Measurements from ENCODE around the gene FDX1.

The FDX1 gene

DNA sequence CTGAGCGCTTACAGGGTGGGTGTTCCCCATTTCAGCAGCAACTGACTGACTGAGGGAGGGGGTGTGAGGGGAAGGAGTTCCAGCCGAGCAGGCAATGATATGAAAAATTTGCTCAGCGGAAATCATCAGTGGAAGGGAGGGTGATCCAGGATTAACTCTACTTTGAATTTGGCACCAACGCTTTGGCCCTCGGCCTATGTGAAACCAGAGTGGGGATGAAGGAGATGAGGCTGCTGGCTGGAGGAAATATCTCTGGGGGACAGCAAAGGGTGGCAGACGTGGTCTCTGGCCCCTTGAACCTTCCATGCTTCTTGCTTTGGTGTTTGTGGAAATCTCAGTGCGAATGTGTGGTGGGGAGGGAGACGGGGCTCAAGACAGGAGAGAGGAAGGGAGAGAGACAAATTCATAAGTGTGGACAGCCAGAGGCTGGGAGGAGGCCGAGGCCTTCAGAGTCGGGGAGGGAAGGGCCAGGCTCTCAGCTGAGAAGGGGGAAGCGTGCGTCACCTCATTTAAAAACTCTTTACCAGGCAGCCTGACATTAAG lies 83.6 kb downstream of the FDX1 start:
- TF ChIP-seq, protein P1, sequence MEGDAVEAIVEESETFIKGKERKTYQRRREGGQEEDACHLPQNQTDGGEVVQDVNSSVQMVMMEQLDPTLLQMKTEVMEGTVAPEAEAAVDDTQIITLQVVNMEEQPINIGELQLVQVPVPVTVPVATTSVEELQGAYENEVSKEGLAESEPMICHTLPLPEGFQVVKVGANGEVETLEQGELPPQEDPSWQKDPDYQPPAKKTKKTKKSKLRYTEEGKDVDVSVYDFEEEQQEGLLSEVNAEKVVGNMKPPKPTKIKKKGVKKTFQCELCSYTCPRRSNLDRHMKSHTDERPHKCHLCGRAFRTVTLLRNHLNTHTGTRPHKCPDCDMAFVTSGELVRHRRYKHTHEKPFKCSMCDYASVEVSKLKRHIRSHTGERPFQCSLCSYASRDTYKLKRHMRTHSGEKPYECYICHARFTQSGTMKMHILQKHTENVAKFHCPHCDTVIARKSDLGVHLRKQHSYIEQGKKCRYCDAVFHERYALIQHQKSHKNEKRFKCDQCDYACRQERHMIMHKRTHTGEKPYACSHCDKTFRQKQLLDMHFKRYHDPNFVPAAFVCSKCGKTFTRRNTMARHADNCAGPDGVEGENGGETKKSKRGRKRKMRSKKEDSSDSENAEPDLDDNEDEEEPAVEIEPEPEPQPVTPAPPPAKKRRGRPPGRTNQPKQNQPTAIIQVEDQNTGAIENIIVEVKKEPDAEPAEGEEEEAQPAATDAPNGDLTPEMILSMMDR (IDR thresholded peaks at IDR 0.05; ENCODE audit: insufficient read depth, missing control alignments), result no peak
- FAIRE-seq, result no peak
- DNase-seq (ENCODE audit: insufficient read length, low spot score), result no peak

DNA sequence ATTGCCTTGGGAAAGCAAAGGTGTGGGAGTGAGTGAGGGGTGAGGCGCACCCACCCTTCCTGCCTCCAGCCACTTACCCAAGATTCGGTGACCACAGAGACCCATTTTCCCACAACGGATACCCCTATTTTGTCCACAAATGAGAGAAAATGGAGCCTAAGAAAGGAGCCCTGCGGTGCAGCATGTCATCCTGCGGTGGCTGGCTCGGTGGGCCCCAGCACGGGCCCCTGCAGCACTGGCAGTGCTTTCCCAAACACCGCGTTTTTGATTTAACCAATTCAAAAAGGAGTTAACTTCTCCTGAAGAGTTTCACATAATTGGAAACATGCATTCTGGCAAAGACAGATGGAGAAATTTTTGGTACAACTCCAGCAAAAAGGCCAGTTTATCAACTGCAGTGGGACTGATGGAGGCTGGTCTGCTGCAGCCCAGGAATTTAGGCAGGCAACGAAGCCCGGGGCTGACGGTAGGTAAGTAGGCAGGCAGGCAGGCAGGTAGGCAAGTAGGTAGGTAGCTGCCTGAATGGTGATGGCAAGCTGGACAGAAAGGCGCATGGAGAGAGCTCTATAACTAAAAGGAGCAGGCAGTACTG lies 84.2 kb downstream of the FDX1 start:
- TF ChIP-seq, protein P1 (IDR thresholded peaks at IDR 0.05; ENCODE audit: insufficient read depth, missing control alignments), result no peak
- no peak for DNase-seq (ENCODE audit: insufficient read length, low spot score)
- no peak for FAIRE-seq

All from D721Med (cell line).